ENCODE data around the gene FGFBP2. TPM values are rescaled to one million over a fixed set of nuclear protein-coding genes. Genes with fewer than 3 reads are reported as not detected.

FGFBP2 gene, protein sequence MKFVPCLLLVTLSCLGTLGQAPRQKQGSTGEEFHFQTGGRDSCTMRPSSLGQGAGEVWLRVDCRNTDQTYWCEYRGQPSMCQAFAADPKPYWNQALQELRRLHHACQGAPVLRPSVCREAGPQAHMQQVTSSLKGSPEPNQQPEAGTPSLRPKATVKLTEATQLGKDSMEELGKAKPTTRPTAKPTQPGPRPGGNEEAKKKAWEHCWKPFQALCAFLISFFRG
- 0.19 to 0.35 TPM (median 0.23 TPM) in 4 of 5 replicates, not detected in the other for total RNA-seq (2022; extraction: Qiagen RNA extraction)

DNA sequence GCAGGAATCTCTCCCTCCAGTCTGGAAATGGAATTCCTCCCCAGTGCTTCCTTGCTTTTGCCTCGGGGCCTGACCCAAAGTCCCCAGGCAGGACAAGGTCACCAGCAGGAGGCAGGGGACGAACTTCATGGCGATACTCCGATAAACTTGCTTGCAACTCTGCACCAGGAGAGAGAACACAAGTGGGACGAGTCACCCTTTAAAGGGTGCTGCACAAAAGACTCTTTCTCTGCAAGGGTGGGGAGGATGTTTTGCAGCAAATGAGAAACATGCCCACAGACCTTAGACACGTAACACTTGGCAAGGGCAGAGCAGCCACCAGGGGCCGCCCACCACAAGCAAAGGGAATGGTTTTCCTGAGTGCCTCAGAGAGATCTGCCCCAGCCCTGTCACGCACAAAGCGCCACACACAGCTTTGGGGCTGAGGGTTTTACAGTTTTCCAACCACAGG is at the start of gene FGFBP2:
Gene FGFBP2, minus strand, starts transcription at position 175 of the 451 bp plus-strand sequence. Its CDS starts 46 bp downstream, at position 129.

DNA sequence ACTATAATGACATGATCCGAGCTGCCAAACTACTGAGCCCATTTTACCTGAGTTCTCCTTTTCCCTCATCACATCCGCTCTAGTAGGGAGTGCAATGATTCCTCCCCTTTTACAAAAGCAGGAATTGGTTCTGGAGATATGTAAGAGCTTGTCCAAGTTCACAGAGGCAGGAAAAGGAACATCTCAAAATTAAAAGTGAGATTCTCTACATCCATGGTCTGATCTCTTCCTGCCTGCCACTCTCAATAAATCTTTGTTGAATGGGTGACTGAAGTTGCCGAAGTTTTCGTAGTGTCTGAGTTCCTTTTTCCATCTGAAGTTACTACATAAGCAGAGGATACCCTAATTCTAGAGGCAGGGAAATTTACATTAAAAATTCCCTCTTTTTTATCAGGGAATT is 24.3 kb downstream of the FGFBP2 start, which contains the start of gene FGFBP1:
Gene FGFBP1, minus strand, starts transcription at position 101 of the 400 bp plus-strand sequence. CDS start 2,108 bp downstream, outside the sequence.

Other genes with a start within 250 kb of the FGFBP2 start
- gene CD38, start 184.8 kb downstream of the FGFBP2 start, total RNA-seq (2022; extraction: Qiagen RNA extraction) = 8.9 to 17.6 TPM (median 14.4 TPM) in 5 replicates
- gene FGFBP1, start 24.4 kb downstream of the FGFBP2 start, total RNA-seq (2022; extraction: Qiagen RNA extraction) = 2.2 to 2.5 TPM (median 2.3 TPM) in 5 replicates
- gene PROM1, start 120.8 kb upstream of the FGFBP2 start, total RNA-seq (2022; extraction: Qiagen RNA extraction) = 0.30 to 0.75 TPM (median 0.53 TPM) in 5 replicates

All from A549 treated with dexamethasone at 1 μM for 4 hours (cell line).